Measurements from ENCODE around the gene CD40LG.

- TF ChIP-seq CTCF (IDR thresholded peaks at IDR 0.05) = peak in 1 of 4 experiments; percentile 2
- TF ChIP-seq POLR2A (IDR thresholded peaks at IDR 0.05) = no peak
Observed at GRCh38 chrX:136608295-136608933, 39.5 kb upstream of the CD40LG start.
